ENCODE data around the gene WIPF3.

The WIPF3 gene

GRCh38 chr7:29919790-29920189, 113.5 kb downstream of the WIPF3 start:
- no peak for DNase-seq

GRCh38 chr7:29920491-29920890, 114.2 kb downstream of the WIPF3 start:
- no peak for DNase-seq

DNA sequence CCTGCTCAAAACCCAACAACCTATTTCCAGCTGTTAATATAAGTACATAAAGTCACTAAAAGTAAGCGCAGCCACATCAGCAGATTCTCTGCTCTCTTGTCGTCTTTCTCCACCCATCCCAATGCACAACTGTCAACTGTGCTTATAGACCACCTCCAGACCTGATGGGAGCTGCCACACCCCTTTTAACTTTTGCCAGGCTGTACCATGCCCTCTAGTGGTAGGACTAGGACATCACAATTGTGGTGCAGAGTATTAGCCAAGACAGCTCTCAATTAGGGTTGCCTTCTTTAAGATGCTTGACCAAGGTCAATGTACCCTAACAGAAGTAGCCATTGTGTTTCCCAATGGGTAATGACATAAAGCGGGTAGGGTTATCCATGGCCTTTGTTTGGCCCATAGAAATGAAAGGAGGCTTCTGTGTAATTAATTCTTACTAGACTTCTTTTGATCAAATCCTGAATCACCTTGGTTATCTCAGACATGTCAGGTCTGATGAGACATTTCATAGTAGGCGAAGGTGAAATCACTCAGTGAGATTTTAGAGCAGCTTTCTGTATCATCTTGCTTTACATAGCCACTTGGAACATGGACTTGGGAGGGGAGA, 115.2 kb downstream of the WIPF3 start:
- peak; percentile 77 for DNase-seq

GRCh38 chr7:29922921-29923700, 116.8 kb downstream of the WIPF3 start:
- DNase-seq, result no peak

DNA sequence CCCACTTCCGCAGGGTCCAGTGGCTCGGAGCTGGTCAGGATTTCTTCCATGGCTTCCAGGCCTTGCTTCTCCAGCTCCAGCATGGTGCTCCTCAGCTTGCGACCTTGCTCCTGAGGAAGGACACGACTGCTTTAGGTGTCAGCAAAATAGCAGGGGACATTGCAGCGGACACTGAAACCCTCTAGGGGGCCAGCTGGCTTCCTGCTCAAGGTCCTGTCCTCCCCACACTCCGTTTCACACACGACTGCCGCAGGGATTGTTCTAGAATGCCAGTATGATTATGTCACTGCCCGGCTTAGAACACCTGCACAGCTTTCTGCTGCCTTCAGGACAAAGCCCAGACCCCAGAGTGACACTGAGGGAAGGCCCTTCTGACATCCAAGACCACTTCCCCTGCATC, 117.7 kb downstream of the WIPF3 start:
- DNase-seq, result no peak

- DNase-seq, result no peak
Measured at GRCh38 chr7:29924684-29925083, 118.4 kb downstream of the WIPF3 start.

GRCh38 chr7:29926216-29926615, 119.9 kb downstream of the WIPF3 start:
- no peak for DNase-seq

DNA sequence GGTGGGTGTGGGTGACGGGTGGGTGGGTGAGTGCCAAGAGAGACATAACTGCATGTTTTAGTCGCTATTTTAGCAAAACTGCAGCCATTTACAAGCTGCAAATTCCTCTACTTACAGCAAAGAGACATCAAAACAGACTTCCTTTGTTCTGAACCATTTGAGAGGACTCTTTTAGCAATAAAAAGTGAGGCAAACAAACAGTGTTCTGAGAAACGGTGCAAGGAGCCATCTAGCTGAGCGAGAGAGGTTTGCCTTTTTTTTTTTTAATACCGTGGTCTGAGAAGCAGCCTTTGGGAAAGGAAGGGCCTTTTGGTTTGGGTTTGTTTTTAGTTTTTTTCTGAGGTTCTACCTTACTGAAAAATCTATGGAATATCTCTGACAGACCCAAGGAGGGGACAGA, 120.4 kb downstream of the WIPF3 start:
- no peak for DNase-seq

DNA sequence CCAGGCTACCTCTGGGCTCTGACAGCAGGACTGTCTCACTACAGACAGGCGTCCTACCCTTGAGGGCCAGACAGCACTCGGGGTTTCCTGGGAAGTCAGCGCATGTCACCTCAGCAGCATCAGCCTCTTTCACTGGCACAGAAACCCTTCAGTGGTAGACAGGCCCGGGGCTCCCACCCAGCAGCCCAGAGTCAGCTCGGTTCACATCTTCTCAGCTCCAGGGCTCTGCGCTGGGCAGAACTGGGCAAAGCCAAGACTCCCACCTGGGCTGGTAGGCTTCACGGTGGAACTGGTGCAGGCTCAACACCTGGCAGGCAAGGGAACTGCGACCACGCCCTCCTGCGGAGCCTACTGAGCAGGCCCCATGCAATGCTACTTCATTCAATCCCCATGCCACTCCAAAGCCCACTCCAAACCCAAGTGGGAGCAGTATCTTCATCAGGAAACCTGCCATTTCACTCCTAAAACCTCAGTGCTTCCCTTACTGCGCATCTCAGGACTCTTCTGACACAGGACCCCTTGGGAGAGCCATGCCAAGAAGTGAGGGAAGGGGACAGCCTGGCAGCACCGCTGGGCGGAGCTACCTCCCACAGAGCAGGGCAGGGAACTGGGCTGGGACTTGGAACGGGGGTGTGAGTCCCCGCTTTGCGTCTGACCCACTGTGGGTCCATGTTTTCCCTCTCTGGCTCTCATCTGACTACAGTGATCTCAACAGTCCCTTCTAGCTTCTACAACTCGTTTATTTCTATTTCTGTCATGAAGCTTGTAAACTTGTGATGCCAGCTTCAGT, 122.9 kb downstream of the WIPF3 start:
- no peak for DNase-seq

- no peak for DNase-seq
Measured at GRCh38 chr7:29935111-29935510, 128.8 kb downstream of the WIPF3 start.

DNA sequence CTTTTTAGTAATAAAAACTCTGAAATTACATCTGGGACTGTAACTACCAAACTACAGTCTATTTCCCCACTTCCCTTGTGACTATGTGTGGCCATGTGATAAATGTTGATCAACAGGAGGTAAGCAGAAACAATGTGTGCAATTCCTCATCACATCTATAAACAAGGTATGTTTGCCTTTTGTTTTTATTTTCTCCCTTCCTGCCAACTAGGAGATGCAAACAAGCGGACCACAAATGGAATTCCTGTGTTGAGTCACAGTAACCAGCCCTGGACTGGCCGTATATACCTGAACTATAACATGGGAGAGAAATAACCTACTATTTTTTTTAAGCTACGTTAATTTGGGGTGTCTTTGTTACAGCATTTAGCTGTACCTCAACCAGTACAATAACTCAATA, 130.8 kb downstream of the WIPF3 start:
- no peak for DNase-seq

- DNase-seq, result no peak
Measured at GRCh38 chr7:29940199-29940598, 133.9 kb downstream of the WIPF3 start.

- DNase-seq, result no peak
Measured at GRCh38 chr7:29945259-29945809, 139.0 kb downstream of the WIPF3 start.

- DNase-seq, result no peak
Measured at GRCh38 chr7:29946428-29947186, 140.3 kb downstream of the WIPF3 start.

GRCh38 chr7:29948587-29948986, 142.3 kb downstream of the WIPF3 start:
- DNase-seq, result no peak

DNA sequence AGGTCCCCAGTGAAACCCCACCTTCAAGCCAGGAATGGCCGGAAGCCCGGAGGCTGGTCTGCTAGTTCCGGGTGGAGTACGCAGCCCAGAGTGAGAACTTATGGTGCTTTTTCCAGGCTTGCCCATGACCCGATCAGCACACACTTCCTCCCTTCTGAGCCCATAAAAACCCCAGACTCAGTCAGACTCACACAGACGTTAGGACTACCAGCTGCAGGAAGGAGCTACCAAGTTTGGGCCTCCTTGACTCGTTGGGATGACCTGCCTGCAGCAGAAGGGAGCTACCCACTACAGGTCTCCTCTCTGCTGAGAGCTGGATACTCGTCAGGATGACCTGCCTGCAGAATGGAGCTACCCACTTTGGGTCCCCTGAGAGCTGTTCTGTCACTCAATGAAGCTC, 144.2 kb downstream of the WIPF3 start:
- DNase-seq, result no peak

GRCh38 chr7:29951206-29951605, 144.9 kb downstream of the WIPF3 start:
- no peak for DNase-seq

GRCh38 chr7:29953726-29954347, 147.5 kb downstream of the WIPF3 start:
- no peak for DNase-seq

DNA sequence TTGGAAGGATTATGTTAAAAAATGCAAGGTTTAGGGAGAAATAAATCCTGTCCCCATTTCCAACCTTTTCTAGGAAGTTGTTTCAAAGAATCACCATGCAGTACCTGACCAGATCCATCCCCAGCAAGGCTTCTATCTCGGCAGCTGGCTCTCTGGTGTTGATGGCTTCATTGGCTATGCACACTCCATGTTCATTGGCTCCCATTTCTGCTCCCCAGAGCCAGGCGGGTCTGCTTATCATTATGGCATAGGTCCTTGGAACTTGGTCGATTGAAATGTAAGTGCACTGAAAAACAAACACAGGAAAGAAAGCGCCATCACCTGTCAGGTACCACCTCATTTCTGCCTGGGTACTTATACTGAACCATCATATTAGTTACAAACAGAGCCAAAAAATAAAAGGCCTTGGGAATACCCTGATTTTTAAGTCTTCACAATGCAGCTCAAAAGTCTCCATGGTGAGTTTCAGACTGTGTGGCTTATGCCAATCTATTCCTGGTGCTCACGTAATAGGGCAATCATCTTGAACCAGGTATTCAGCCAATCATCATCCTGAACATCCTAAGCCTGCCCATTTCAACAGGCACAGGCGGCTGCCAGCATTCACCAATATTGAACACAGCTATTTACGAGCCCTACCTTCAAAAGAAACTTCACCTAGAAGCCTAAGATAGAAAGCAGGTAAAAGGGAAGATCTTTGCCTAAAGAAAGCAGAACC, 148.9 kb downstream of the WIPF3 start:
- DNase-seq, result no peak

DNA sequence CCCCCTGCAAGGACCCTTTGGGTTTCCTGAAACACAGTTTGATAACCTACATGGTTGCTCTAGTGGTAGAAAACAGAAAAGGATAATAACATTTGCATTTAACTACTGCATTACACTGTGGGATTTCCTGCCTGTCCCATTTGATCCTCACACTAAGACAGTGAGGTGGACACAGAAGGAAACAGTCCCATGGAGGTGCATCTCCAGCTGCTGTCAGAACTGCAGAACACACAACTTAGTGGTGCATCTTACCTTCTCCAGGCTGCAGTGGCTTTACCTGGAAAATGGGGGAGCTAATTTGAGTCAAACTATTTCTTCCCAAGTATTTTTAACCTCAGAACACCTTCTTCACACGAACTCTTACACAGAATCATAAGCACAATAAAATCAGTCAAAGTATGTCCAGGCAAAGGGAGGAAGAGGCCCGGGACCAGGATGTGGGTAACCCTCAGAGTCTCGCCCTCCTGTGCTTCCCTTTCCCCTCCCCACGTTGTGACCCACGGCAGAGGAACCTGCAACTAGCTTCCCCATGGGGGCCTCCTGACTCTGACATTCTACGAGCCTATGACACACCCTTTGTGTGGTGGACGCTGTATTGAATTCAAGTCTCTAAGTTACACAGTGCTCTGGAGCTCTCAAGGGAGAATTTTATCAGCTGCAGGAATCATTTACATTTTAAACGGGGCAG, 149.6 kb downstream of the WIPF3 start:
- no peak for DNase-seq

DNA sequence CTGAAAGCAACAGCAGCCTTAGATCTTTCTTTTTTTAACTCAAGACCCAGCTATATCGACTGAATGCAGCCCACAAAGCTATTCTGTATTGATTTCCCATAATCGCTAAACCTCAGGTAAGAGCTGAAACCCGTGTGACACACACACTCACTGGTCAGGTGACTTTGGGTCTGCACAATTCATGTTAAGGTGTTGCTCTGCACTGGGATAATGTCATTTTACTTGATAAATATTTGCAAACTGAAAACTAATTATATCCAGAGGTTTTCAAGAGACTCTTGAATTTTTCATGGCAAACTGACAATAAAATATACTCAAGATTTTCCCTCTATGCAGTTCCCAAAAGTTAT, 150.2 kb downstream of the WIPF3 start:
- no peak for DNase-seq

Measured in NCI-H1105 treated with DMSO at 0.1 percent for 48 hours (cell line).